ENCODE measurements around the gene HELZ.

GRCh38 chr17:67085406-67085805 lies 159.6 kb downstream of the HELZ start:
- TF ChIP-seq, protein P1, sequence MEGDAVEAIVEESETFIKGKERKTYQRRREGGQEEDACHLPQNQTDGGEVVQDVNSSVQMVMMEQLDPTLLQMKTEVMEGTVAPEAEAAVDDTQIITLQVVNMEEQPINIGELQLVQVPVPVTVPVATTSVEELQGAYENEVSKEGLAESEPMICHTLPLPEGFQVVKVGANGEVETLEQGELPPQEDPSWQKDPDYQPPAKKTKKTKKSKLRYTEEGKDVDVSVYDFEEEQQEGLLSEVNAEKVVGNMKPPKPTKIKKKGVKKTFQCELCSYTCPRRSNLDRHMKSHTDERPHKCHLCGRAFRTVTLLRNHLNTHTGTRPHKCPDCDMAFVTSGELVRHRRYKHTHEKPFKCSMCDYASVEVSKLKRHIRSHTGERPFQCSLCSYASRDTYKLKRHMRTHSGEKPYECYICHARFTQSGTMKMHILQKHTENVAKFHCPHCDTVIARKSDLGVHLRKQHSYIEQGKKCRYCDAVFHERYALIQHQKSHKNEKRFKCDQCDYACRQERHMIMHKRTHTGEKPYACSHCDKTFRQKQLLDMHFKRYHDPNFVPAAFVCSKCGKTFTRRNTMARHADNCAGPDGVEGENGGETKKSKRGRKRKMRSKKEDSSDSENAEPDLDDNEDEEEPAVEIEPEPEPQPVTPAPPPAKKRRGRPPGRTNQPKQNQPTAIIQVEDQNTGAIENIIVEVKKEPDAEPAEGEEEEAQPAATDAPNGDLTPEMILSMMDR (conservative IDR thresholded peaks at IDR 0.05 in 1 of 2, IDR thresholded peaks at IDR 0.05 in 1 of 2; ENCODE audit: extremely low read depth in 1 of 2, insufficient read depth in 1 of 2, low read depth in 1 of 2, low read length in 2 of 2) = no peak
- no peak for TF ChIP-seq EZH2 (IDR thresholded peaks at IDR 0.05; ENCODE audit: borderline replicate concordance, low read length)

Measured in mammary epithelial cell (primary cell).